ENCODE results near the gene TMEM120A.

GRCh38 chr7:76008156-76008687 lies 13.8 kb upstream of the TMEM120A start:
- TF ChIP-seq, protein P1, sequence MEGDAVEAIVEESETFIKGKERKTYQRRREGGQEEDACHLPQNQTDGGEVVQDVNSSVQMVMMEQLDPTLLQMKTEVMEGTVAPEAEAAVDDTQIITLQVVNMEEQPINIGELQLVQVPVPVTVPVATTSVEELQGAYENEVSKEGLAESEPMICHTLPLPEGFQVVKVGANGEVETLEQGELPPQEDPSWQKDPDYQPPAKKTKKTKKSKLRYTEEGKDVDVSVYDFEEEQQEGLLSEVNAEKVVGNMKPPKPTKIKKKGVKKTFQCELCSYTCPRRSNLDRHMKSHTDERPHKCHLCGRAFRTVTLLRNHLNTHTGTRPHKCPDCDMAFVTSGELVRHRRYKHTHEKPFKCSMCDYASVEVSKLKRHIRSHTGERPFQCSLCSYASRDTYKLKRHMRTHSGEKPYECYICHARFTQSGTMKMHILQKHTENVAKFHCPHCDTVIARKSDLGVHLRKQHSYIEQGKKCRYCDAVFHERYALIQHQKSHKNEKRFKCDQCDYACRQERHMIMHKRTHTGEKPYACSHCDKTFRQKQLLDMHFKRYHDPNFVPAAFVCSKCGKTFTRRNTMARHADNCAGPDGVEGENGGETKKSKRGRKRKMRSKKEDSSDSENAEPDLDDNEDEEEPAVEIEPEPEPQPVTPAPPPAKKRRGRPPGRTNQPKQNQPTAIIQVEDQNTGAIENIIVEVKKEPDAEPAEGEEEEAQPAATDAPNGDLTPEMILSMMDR (conservative IDR thresholded peaks at IDR 0.05; ENCODE audit: low read depth in 2 of 2), result no peak
- TF ChIP-seq EZH2phosphoT487 (IDR thresholded peaks at IDR 0.05; ENCODE audit: unreplicated experiment), result no peak
- TF ChIP-seq EZH2 (IDR thresholded peaks at IDR 0.05; ENCODE audit: low read depth, unreplicated experiment), result no peak
- TF ChIP-seq REST (IDR thresholded peaks at IDR 0.05; ENCODE audit: unreplicated experiment), result no peak
- TF ChIP-seq POLR2AphosphoS5 (IDR thresholded peaks at IDR 0.05; ENCODE audit: low read depth), result no peak
- TF ChIP-seq STAT1 (IDR thresholded peaks at IDR 0.05; ENCODE audit: unreplicated experiment), result no peak
- TF ChIP-seq NANOG (IDR thresholded peaks at IDR 0.05; ENCODE audit: borderline replicate concordance), result no peak

Measured in GM23338 (cell line).